Mucosa of rectum (tissue), 2 donors: ENCODE results near the gene AMN.

Experiments used
- H3K27ac ChIP-seq, 2 donors: one replicate each; pipeline ENCODE4 v1.7.0; 2013; ENCODE audit warnings: inconsistent platforms in 2 of 2, low read depth in 2 of 2, low read length in 2 of 2
- H3K27me3 ChIP-seq, 2 donors: one replicate each; pipeline ENCODE4 v1.7.0; 2013; ENCODE audit warnings: low read length in 2 of 2; ENCODE audit not compliant: control insufficient read depth in 2 of 2, insufficient read depth in 2 of 2
- H3K36me3 ChIP-seq, 2 donors: one replicate each; pipeline ENCODE4 v1.7.0; 2013; ENCODE audit warnings: low read length in 2 of 2; ENCODE audit not compliant: control insufficient read depth in 2 of 2, insufficient read depth in 2 of 2
- H3K4me1 ChIP-seq, 2 donors: one replicate each; pipeline ENCODE4 v1.7.0; 2013; ENCODE audit warnings: low read length in 2 of 2, mild to moderate bottlenecking in 1 of 2; ENCODE audit not compliant: control insufficient read depth in 2 of 2, insufficient read depth in 2 of 2
- H3K4me3 ChIP-seq, 2 donors: one replicate each; pipeline ENCODE4 v1.7.0; 2013; ENCODE audit warnings: low read length in 2 of 2
- H3K9ac ChIP-seq, 2 donors: one replicate each; pipeline ENCODE4 v1.7.0; 2013; ENCODE audit warnings: low read length in 2 of 2, low read depth in 1 of 2, mild to moderate bottlenecking in 1 of 2
- H3K9me3 ChIP-seq, 2 donors: one replicate each; pipeline ENCODE4 v1.7.0; 2013; ENCODE audit warnings: low read length in 2 of 2; ENCODE audit not compliant: control insufficient read depth in 2 of 2
- donor health status: healthy.
- donor health status: Normal muscosa, but diverticular disease.

AMN gene

GRCh38 chr14:102927878-102928411 is 5.5 kb downstream of the AMN start:
- peaks cover 11 to 14% of the 10 kb centered on the region in 2 donors for H3K36me3 ChIP-seq
- peaks cover 33 to 34% of the 10 kb centered on the region in 2 donors for H3K4me1 ChIP-seq
- H3K9ac ChIP-seq, result peak overlapping the region; percentile 91 to 98
- peaks cover 3 to 8% of the 10 kb centered on the region in 2 donors for H3K27me3 ChIP-seq
- H3K27ac ChIP-seq, result peak overlapping the region; percentile 97 to 99
- H3K9me3 ChIP-seq, result no peaks in the 10 kb centered on the region
- peak overlapping the region; percentile 74 to 86 for H3K4me3 ChIP-seq

- Histone ChIP-seq H3K27me3 (peaks cover 3 to 4% of the 10 kb centered on the region in 2 donors), H3K9ac (peak overlapping the region; percentile 91 to 98)
These were observed 6.2 kb downstream of the AMN start for GRCh38 chr14:102928412-102929240.

DNA sequence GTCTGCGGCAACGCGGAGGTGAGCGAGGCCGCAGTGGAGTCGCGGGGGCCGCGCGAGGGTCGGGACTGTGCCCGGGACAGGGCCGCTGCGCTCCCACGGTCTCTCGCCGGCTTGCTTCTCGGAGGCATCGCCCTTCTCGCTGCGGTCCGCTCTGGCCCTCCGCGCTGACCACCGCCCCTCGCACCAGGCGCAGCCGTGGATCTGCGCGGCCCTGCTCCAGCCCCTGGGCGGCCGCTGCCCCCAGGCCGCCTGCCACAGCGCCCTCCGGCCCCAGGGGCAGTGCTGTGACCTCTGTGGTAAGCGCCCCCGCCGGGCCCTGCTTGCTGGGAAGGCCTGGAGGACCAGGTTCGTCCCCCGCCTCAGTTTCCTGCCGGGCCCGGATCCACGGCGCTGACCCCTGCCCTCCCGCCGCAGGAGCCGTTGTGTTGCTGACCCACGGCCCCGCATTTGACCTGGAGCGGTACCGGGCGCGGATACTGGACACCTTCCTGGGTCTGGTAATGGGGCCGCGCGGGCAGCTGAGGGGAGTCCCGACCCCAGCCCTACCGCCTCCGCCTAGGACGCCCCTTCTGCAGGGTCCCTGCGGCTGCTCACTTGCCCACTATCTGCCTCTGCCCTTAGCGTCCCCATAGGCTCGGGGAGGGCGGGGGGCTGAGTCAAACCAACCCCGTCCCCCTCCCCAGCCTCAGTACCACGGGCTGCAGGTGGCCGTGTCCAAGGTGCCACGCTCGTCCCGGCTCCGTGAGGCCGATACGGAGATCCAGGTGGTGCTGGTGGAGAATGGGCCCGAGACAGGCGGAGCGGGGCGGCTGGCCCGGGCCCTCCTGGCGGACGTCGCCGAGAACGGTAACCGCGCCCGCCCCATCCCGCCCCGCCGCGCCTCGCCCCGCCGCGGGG is 7.0 kb downstream of the AMN start:
- Histone ChIP-seq H3K27me3 (peaks cover 0 to 4% of the 10 kb centered on the region in 2 donors), H3K4me1 (peaks cover 18 to 22% of the 10 kb centered on the region in 2 donors), H3K9ac (peak overlapping the region; percentile 61 to 98), H3K36me3 (peaks cover 19% of the 10 kb centered on the region in 2 donors), H3K4me3 (peak overlapping the region; percentile 74 to 86), H3K27ac (peak overlapping the region; percentile 97 to 99), H3K9me3 (no peaks in the 10 kb centered on the region)

More at GRCh38 chr14:102928412-102929240, 6.2 kb downstream of the AMN start:
- Histone ChIP-seq H3K36me3 (peaks cover 18 to 19% of the 10 kb centered on the region in 2 donors), H3K9me3 (no peaks in the 10 kb centered on the region), H3K4me3 (peak overlapping the region; percentile 74 to 86), H3K4me1 (peaks cover 27% of the 10 kb centered on the region in 2 donors), H3K27ac (peak overlapping the region; percentile 97 to 99)

DNA sequence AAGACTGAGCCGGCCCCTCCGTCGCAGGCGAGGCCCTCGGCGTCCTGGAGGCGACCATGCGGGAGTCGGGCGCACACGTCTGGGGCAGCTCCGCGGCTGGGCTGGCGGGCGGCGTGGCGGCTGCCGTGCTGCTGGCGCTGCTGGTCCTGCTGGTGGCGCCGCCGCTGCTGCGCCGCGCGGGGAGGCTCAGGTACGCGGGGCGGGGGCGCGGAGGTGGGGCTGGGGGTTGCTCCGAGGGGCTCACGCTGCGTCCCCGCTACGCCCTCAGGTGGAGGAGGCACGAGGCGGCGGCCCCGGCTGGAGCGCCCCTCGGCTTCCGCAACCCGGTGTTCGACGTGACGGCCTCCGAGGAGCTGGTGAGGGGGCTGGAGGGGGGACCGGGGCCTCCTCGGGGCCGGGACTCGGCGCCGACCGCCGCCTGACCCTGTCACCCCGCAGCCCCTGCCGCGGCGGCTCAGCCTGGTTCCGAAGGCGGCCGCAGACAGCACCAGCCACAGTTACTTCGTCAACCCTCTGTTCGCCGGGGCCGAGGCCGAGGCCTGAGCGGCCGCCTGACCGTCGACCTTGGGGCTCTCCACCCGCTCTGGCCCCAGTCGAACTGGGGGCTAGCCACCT is 7.8 kb downstream of the AMN start:
- Histone ChIP-seq H3K36me3 (peaks cover 19% of the 10 kb centered on the region in 2 donors), H3K9me3 (no peaks in the 10 kb centered on the region), H3K4me3 (peak overlapping the region; percentile 74 to 86), H3K27ac (peak overlapping the region; percentile 97 to 99), H3K4me1 (peaks cover 18% of the 10 kb centered on the region in 2 donors), H3K9ac (peak overlapping the region in 1 of 2 donors; percentile 98), H3K27me3 (peaks cover 0 to 4% of the 10 kb centered on the region in 2 donors)

GRCh38 chr14:102930753-102931579 is 8.5 kb downstream of the AMN start:
- H3K4me3 ChIP-seq, result peak overlapping the region; percentile 17 to 86
- peak overlapping the region in 1 of 2 donors; percentile 98 for H3K9ac ChIP-seq
- H3K36me3 ChIP-seq, result peaks cover 19% of the 10 kb centered on the region in 2 donors

GRCh38 chr14:102931580-102932285 is 9.3 kb downstream of the AMN start:
- H3K4me1 ChIP-seq, result peaks cover 17 to 18% of the 10 kb centered on the region in 2 donors
- H3K36me3 ChIP-seq, result peaks cover 19% of the 10 kb centered on the region in 2 donors
- no peaks in the 10 kb centered on the region for H3K9me3 ChIP-seq
- no peak overlapping the region for H3K4me3 ChIP-seq
- no peak overlapping the region for H3K27ac ChIP-seq
- peaks cover 0 to 4% of the 10 kb centered on the region in 2 donors for H3K27me3 ChIP-seq
- H3K9ac ChIP-seq, result no peak overlapping the region

More at GRCh38 chr14:102930753-102931579, 8.5 kb downstream of the AMN start:
- peaks cover 0 to 4% of the 10 kb centered on the region in 2 donors for H3K27me3 ChIP-seq
- H3K27ac ChIP-seq, result peak overlapping the region; percentile 6 to 99
- H3K4me1 ChIP-seq, result peaks cover 18% of the 10 kb centered on the region in 2 donors
- no peaks in the 10 kb centered on the region for H3K9me3 ChIP-seq

- Histone ChIP-seq H3K27ac (no peak overlapping the region), H3K36me3 (peaks cover 23 to 25% of the 10 kb centered on the region in 2 donors), H3K4me3 (no peak overlapping the region), H3K4me1 (peaks cover 12 to 18% of the 10 kb centered on the region in 2 donors), H3K9ac (no peak overlapping the region), H3K27me3 (peaks cover 0 to 4% of the 10 kb centered on the region in 2 donors), H3K9me3 (no peaks in the 10 kb centered on the region)
These were observed 10.2 kb downstream of the AMN start for GRCh38 chr14:102932484-102933248.

- Histone ChIP-seq H3K4me3 (no peak overlapping the region), H3K9ac (no peak overlapping the region), H3K4me1 (peaks cover 9 to 11% of the 10 kb centered on the region in 2 donors), H3K36me3 (peaks cover 30 to 32% of the 10 kb centered on the region in 2 donors), H3K9me3 (no peaks in the 10 kb centered on the region), H3K27me3 (peaks cover 0 to 4% of the 10 kb centered on the region in 2 donors), H3K27ac (no peak overlapping the region)
These were observed 11.3 kb downstream of the AMN start for GRCh38 chr14:102933618-102934231.
